GM10847 (cell line): ENCODE measurements around the gene WBP1L.

ENCODE experiments used
- POLR2A ChIP-seq: IDR thresholded peaks from 2 replicates; pipeline ENCODE4 v1.6.1; 2011; ENCODE audit not compliant: insufficient read length; ENCODE audit errors: extremely low read depth

The WBP1L gene

DNA sequence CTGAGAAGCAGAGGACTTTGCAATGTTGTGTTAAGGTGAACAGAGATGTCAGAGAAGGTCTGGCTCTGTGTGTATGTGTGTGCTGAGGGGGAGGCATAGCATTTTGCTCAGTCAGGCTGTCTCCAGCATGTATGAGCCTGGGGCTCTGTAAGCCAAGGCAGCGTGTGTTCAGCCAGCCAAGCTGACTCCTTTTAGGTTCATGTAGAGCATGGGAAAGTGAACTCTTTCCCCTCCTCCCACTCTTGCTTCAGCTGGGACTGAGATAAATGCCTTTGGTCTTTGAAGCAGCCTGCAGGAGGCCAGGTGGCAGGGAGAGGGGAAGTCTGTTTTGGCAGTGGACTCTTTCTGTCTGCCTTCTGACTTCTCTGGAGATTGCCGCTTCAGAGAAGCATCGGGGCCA is 25.5 kb upstream of the WBP1L start:
- TF ChIP-seq POLR2A, result no peak

DNA sequence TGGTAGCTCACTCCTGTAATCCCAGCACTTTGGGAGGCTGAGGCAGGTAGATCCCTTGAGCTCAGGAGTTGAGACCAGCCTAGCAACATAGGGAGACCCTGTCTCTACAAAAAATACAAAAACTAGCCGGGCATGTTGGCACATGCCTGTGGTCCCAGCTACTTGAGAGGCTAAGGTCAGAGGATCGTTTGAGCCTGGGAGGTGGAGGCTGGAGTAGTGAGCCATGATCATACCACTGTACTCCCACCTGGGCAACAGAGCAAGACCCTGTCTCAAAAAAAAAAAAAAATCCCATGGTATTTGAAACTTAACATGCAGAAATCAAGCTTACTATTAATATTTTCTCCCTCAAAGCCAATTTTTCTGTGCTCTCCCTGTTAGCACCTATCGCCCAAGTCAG is 23.4 kb upstream of the WBP1L start:
- no peak for TF ChIP-seq POLR2A

- TF ChIP-seq POLR2A, result no peak
Observed at GRCh38 chr10:102720775-102721301, 22.9 kb upstream of the WBP1L start.

- no peak for TF ChIP-seq POLR2A
Observed at GRCh38 chr10:102721954-102722353, 21.8 kb upstream of the WBP1L start.

DNA sequence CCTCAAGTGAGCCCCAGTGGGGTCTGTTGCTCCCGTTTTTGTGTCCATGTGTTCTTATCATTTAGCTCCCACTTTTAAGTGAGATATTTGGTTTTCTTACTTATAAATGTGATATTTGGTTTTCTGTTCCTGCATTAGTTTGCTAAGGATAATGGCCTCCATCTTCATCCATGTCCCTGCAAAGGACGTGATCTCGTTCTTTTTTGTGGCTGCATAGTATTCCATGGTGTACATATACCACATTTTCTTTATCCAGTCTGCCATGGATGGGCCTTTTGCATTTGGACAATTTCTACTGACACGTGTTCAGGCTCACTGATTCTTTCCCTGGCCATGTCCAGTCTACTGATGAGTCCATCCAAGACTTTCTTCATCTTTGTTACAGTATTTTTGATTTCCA is 19.8 kb upstream of the WBP1L start:
- no peak for TF ChIP-seq POLR2A

- no peak for TF ChIP-seq POLR2A
Observed at GRCh38 chr10:102726274-102726673, 17.5 kb upstream of the WBP1L start.

DNA sequence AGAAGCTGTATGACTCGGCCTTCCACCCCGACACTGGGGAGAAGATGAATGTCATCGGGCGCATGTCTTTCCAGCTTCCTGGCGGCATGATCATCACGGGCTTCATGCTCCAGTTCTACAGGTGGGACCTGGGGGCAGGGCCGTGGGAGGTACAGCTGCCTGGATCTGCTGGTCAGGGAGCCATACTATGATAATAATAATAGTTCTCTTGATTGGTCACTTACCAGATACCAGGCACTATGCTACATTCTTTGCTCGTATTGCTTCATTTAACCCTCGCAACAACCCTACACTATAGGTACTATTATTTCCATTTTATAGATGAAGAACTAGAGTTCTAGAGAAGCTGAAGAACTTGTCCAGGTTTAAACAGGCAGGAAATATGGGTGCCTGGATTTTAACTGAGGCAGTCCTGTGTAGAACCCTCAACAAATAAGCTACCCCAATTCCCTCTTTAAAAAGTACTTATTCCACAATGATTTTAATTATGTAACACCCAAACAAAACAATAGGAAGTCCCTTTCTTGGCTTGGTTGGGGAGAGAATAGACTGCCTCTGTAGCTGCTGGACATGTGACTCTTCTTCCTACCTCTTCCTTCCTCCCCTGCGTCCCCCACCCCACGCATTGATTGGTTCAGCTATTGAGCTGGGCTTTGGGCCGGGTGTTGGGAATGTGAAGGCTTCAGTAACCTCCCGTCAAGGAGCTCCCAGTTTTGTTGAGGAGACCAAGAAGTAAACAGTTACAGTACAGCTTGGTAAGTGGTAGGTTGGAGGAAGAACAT is 16.5 kb upstream of the WBP1L start:
- TF ChIP-seq POLR2A, result no peak

DNA sequence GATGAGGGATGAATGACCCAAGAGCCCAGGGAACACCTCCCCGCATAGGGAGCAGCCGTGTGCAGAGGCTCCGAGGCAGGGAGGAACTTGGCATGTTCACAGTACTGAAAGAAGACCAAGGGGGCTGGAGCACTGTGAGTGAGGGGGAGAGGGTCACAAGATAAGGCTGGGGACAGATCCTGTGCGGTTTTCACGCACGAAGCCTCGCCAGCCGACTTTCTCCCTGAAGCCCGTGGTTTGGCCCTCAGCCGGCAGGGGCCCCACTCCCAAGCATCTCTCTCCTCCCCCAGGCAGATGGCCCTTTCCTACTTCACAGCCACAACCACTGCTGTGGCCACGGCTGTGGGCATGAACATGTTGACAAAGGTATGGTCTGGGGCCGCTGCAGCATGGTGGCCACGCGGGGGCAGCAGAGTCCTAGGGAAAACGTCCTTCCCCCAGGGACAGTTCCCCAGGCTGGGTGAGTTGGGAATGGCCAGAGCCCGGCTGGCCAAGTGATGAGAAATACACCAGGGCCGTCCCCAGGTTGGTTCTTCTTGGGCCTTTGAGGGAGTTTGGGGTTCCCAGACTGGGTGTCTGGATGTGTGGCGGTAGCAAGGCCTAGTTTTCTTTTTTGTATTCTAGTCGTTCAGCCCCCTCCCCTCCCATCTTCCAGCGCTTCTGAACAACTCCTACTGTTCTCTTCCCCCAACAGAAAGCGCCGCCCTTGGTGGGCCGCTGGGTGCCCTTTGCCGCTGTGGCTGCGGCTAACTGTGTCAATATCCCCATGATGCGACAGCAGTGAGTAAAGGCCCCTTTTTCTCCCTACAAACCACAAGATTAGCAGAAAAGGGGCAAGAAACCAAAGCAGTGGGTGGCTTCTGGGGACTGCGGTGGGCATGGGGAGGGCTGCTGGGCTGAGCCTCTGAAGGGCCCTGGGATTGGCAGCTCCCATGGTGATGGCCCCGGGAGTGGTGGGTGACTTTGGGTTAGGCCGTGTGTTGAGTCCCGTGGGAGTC is 14.4 kb upstream of the WBP1L start:
- no peak for TF ChIP-seq POLR2A

GRCh38 chr10:102731222-102731800 is 12.4 kb upstream of the WBP1L start:
- no peak for TF ChIP-seq POLR2A

- TF ChIP-seq POLR2A, result no peak
Observed at GRCh38 chr10:102732661-102733060, 11.1 kb upstream of the WBP1L start.

- no peak for TF ChIP-seq POLR2A
Observed at GRCh38 chr10:102735065-102735562, 8.6 kb upstream of the WBP1L start.

GRCh38 chr10:102738692-102739121 is 5.0 kb upstream of the WBP1L start:
- no peak for TF ChIP-seq POLR2A

DNA sequence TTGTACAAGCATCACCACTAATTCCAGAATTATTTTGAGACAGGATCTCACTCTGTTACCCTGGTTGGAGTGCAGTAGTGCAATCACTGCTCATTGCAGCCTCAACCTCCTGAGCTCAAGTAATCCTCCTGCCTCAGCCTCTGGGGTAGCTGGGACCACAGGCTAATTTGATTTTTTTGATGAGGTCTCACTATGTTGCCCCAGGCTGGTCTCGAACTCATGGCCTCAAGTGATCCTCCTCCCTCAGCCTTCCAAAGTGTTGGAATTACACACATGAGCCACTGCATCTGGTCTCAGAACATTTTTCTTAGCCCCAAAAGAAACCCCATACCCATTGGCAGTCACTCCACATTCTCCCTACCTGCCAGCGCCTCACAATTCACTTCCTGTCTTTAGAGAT is 3.5 kb upstream of the WBP1L start:
- no peak for TF ChIP-seq POLR2A

DNA sequence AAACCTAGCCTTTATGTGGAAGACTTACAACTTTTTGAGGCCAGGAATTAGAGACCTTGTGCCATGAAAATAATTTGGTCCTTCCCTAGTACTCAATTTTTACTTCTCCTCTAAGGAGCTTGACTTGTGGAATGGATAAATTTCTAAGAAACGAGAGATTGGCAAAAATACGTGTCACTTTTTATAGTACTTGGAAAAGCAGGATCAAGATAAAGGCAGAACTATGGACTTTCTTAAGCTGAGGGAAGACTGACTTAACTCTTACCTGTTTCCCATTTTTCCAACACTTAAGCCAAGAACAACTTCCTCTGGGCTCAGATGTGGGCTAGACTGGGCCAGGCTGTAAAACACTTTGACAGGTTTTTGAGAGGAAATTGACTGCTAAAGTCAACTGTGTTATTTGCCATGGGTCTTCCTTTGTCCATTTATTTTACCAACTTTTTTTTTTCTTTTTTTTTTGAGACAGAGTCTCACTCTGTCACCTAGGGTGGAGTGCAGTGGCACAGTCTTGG is 2.0 kb upstream of the WBP1L start:
- no peak for TF ChIP-seq POLR2A

DNA sequence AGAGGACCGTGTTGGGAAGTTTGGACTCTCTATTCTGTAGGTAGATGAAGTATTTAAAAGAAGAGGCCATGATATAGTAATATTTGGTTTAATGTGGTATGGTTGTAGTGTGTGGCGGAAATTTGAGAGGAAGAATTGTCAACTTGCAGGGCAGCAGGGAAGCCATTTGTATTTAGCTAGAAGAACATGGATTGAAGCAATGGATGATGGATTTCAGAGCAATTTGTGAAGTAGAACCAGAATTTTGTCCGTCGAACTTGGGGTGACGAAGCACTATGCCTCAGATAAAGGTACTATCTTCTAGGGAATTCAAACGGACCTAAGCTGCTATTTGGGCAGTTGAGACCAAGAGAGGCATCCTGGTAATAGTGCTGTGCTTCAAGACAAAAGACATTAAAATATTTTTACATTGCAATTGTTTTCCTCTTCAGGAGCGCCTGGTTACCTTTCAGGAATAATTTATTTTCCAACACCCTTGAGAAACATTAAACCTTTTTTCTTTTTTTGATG is 615 bp upstream of the WBP1L start:
- no peak for TF ChIP-seq POLR2A
